Duodenal mucosa (tissue), 2 donors: Measurements from ENCODE around the gene AKAP12.

ENCODE experiments used
- H3K27ac ChIP-seq: one replicate; pipeline ENCODE4 v1.7.0; 2013; ENCODE audit warnings: low read depth, low read length
- H3K27me3 ChIP-seq, 2 donors: one replicate each; pipeline ENCODE4 v1.7.0; 2013; ENCODE audit warnings: low read length in 2 of 2, control low read depth in 1 of 2; ENCODE audit not compliant: insufficient read depth in 2 of 2, control insufficient read depth in 1 of 2
- H3K36me3 ChIP-seq, 2 donors: one replicate each; pipeline ENCODE4 v1.7.0; 2013; ENCODE audit warnings: low read length in 2 of 2, control low read depth in 1 of 2; ENCODE audit not compliant: insufficient read depth in 2 of 2, control insufficient read depth in 1 of 2
- H3K4me1 ChIP-seq, 2 donors: one replicate each; pipeline ENCODE4 v1.7.0; 2013; ENCODE audit warnings: low read length in 2 of 2, control low read depth in 1 of 2; ENCODE audit not compliant: insufficient read depth in 2 of 2, control insufficient read depth in 1 of 2
- H3K4me3 ChIP-seq, 2 donors: one replicate each; pipeline ENCODE4 v1.7.0; 2013; ENCODE audit warnings: low read length in 2 of 2, low read depth in 1 of 2
- H3K9ac ChIP-seq, 2 donors: one replicate each; pipeline ENCODE4 v1.7.0; 2013; ENCODE audit warnings: low read length in 2 of 2, low read depth in 1 of 2
- H3K9me3 ChIP-seq, 2 donors: one replicate each; pipeline ENCODE4 v1.7.0; 2013; ENCODE audit warnings: low read length in 2 of 2, control low read depth in 1 of 2; ENCODE audit not compliant: control insufficient read depth in 1 of 2

The AKAP12 gene

GRCh38 chr6:151276112-151276740 lies 36.5 kb downstream of the AKAP12 start:
- H3K36me3 ChIP-seq: no peaks in the 10 kb centered on the region
- no peak overlapping the region for H3K9ac ChIP-seq
- no peak overlapping the region for H3K27ac ChIP-seq
- H3K9me3 ChIP-seq: no peaks in the 10 kb centered on the region
- H3K4me3 ChIP-seq: no peak overlapping the region
- no peaks in the 10 kb centered on the region for H3K4me1 ChIP-seq
- no peaks in the 10 kb centered on the region for H3K27me3 ChIP-seq

GRCh38 chr6:151279891-151280290 lies 40.1 kb downstream of the AKAP12 start:
- Histone ChIP-seq H3K9ac (no peak overlapping the region), H3K9me3 (no peaks in the 10 kb centered on the region), H3K27me3 (peaks cover 0 to 2% of the 10 kb centered on the region in 2 donors), H3K27ac (no peak overlapping the region), H3K4me1 (no peaks in the 10 kb centered on the region), H3K36me3 (no peaks in the 10 kb centered on the region), H3K4me3 (no peak overlapping the region)

GRCh38 chr6:151280859-151281258 lies 41.1 kb downstream of the AKAP12 start:
- H3K36me3 ChIP-seq: no peaks in the 10 kb centered on the region
- H3K9ac ChIP-seq: no peak overlapping the region
- H3K27ac ChIP-seq: no peak overlapping the region
- H3K4me3 ChIP-seq: no peak overlapping the region
- H3K27me3 ChIP-seq: peaks cover 0 to 2% of the 10 kb centered on the region in 2 donors
- H3K9me3 ChIP-seq: no peaks in the 10 kb centered on the region
- H3K4me1 ChIP-seq: no peaks in the 10 kb centered on the region

- H3K9ac ChIP-seq: no peak overlapping the region
- peaks cover 0 to 2% of the 10 kb centered on the region in 2 donors for H3K27me3 ChIP-seq
- H3K4me3 ChIP-seq: no peak overlapping the region
- H3K9me3 ChIP-seq: no peaks in the 10 kb centered on the region
- H3K36me3 ChIP-seq: no peaks in the 10 kb centered on the region
- H3K27ac ChIP-seq: no peak overlapping the region
- no peaks in the 10 kb centered on the region for H3K4me1 ChIP-seq
These were observed 44.2 kb downstream of the AKAP12 start for GRCh38 chr6:151284012-151284411.

GRCh38 chr6:151284548-151285017 lies 44.8 kb downstream of the AKAP12 start:
- Histone ChIP-seq H3K27ac (no peak overlapping the region), H3K4me1 (no peaks in the 10 kb centered on the region), H3K9me3 (no peaks in the 10 kb centered on the region), H3K9ac (no peak overlapping the region), H3K27me3 (peaks cover 0 to 2% of the 10 kb centered on the region in 2 donors), H3K4me3 (no peak overlapping the region), H3K36me3 (no peaks in the 10 kb centered on the region)

GRCh38 chr6:151285122-151285521 lies 45.4 kb downstream of the AKAP12 start:
- Histone ChIP-seq H3K36me3 (no peaks in the 10 kb centered on the region), H3K4me3 (no peak overlapping the region), H3K27me3 (peaks cover 0 to 2% of the 10 kb centered on the region in 2 donors), H3K4me1 (no peaks in the 10 kb centered on the region), H3K9me3 (no peaks in the 10 kb centered on the region), H3K9ac (no peak overlapping the region), H3K27ac (no peak overlapping the region)

- Histone ChIP-seq H3K4me3 (no peak overlapping the region), H3K4me1 (peaks cover 0 to 5% of the 10 kb centered on the region in 2 donors), H3K27ac (no peak overlapping the region), H3K9me3 (no peaks in the 10 kb centered on the region), H3K27me3 (peaks cover 0 to 2% of the 10 kb centered on the region in 2 donors), H3K36me3 (no peaks in the 10 kb centered on the region), H3K9ac (no peak overlapping the region)
These were observed 46.4 kb downstream of the AKAP12 start for GRCh38 chr6:151286214-151286613.

- no peak overlapping the region for H3K27ac ChIP-seq
- no peak overlapping the region for H3K9ac ChIP-seq
- no peaks in the 10 kb centered on the region for H3K9me3 ChIP-seq
- H3K4me3 ChIP-seq: no peak overlapping the region
- H3K4me1 ChIP-seq: peaks cover 0 to 10% of the 10 kb centered on the region in 2 donors
- no peaks in the 10 kb centered on the region for H3K27me3 ChIP-seq
- H3K36me3 ChIP-seq: no peaks in the 10 kb centered on the region
These were observed 49.1 kb downstream of the AKAP12 start for GRCh38 chr6:151288712-151289398.

GRCh38 chr6:151289399-151290007 lies 49.7 kb downstream of the AKAP12 start:
- Histone ChIP-seq H3K4me3 (no peak overlapping the region), H3K36me3 (no peaks in the 10 kb centered on the region), H3K27ac (no peak overlapping the region), H3K9ac (no peak overlapping the region), H3K27me3 (no peaks in the 10 kb centered on the region), H3K9me3 (no peaks in the 10 kb centered on the region), H3K4me1 (peaks cover 0 to 10% of the 10 kb centered on the region in 2 donors)
